Gastroesophageal sphincter (tissue), 3 donors: ENCODE data around the gene MSRB1.

ENCODE experiments used
- EP300 ChIP-seq: sonication (generic); formaldehyde crosslinking; IDR thresholded peaks from one replicate; pipeline ENCODE4 v1.6.1; 2017; ENCODE audit warnings: antibody characterized with exemption, mild to moderate bottlenecking
- POLR2AphosphoS5 ChIP-seq: sonication (generic); formaldehyde crosslinking; IDR thresholded peaks from one replicate; pipeline ENCODE4 v1.6.1; 2017; ENCODE audit warnings: antibody characterized with exemption
- TF ChIP-seq, protein P1 (sequence below), 4 experiments: fragments of 200-600 bp in 2 of 4; fragments of 450-650 bp in 2 of 4; sonication (generic) in 1 of 4; IDR thresholded peaks; one replicate each; pipeline ENCODE4 v1.5.1; 2017 to 2019; ENCODE audit warnings: antibody characterized with exemption in 4 of 4, mild to moderate bottlenecking in 2 of 4, moderate library complexity in 2 of 4

DNA sequence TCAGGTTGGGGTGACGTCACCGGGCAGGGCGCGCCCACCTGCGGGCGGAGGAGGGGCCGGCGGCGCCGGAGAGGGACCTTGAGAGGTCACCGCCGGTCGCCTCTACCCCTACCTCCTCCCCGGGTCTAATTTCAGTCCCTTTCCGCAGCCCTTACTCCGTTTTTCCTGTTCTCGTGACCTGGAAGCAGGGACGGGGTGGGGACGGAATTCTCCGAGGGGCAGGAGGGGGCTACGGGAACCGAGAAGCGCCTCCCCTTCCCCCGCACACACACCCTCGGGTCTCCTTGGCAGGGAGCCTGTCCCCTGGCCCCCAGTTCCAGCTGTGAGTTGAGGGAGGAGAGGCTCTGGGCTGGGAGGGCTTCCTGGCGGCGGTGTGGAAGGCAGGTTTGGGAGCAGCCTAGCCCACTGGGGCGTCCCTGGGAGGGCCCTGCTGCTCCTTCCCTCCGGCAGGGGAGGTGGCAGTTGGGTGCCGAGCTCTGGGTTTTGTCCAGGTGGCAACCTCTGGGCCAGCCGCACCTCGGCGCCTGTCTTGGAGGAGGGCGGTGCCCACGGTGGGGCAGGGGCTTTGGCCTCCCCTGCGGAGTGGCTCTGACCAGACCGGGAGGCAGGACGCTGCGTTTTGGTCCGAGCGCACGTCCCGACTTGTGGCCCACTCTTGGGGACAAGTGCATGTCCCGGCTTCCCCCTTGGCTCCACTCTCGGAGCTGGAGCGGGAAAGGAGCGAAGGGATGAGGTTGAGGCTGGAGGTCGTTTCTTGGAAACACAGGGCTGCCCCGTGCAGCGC is 47.5 kb upstream of the MSRB1 start:
- TF ChIP-seq EP300, result no peak
- TF ChIP-seq, protein P1, sequence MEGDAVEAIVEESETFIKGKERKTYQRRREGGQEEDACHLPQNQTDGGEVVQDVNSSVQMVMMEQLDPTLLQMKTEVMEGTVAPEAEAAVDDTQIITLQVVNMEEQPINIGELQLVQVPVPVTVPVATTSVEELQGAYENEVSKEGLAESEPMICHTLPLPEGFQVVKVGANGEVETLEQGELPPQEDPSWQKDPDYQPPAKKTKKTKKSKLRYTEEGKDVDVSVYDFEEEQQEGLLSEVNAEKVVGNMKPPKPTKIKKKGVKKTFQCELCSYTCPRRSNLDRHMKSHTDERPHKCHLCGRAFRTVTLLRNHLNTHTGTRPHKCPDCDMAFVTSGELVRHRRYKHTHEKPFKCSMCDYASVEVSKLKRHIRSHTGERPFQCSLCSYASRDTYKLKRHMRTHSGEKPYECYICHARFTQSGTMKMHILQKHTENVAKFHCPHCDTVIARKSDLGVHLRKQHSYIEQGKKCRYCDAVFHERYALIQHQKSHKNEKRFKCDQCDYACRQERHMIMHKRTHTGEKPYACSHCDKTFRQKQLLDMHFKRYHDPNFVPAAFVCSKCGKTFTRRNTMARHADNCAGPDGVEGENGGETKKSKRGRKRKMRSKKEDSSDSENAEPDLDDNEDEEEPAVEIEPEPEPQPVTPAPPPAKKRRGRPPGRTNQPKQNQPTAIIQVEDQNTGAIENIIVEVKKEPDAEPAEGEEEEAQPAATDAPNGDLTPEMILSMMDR (IDR thresholded peaks at IDR 0.05), result no peak
- no peak for TF ChIP-seq POLR2AphosphoS5
